Trophoblast cell (in vitro differentiated cells and primary cell): ENCODE measurements around the gene CDAN1.
A peak's percentile ranks its signal among the peaks of the same experiment; 100 is the strongest.

Experiments
- DNase-seq, 2 donors: peaks; one replicate each; pipeline ENCODE4 v3.0.0-alpha.2; 2016
- H2AFZ ChIP-seq: 2 replicates; pipeline ENCODE4 v1.6.1; 2013; ENCODE audit warnings: low read length, moderate library complexity, mild to moderate bottlenecking; ENCODE audit not compliant: insufficient read depth, poor library complexity
- H2AK5ac ChIP-seq: 2 replicates; pipeline ENCODE4 v1.6.1; 2013; ENCODE audit warnings: mild to moderate bottlenecking, low read length
- H2BK120ac ChIP-seq: 2 replicates; pipeline ENCODE4 v1.6.1; 2013; ENCODE audit warnings: low read length, mild to moderate bottlenecking, moderate library complexity; ENCODE audit not compliant: insufficient read depth, poor library complexity
- H2BK12ac ChIP-seq: 2 replicates; pipeline ENCODE4 v1.6.1; 2013; ENCODE audit warnings: mild to moderate bottlenecking, low read length, moderate library complexity
- H2BK5ac ChIP-seq: 2 replicates; pipeline ENCODE4 v1.6.1; 2013; ENCODE audit warnings: low read length, low read depth, moderate library complexity, mild to moderate bottlenecking; ENCODE audit not compliant: poor library complexity
- H3K14ac ChIP-seq: 2 replicates; pipeline ENCODE4 v1.6.1; 2013; ENCODE audit warnings: mild to moderate bottlenecking, low read length
- H3K18ac ChIP-seq: 2 replicates; pipeline ENCODE4 v1.6.1; 2013; ENCODE audit warnings: mild to moderate bottlenecking, low read length
- H3K23ac ChIP-seq: 2 replicates; pipeline ENCODE4 v1.6.1; 2013; ENCODE audit warnings: low read length
- H3K27ac ChIP-seq: 2 replicates; pipeline ENCODE4 v1.5.1; 2013; ENCODE audit warnings: low read depth, mild to moderate bottlenecking, inconsistent platforms, low read length, moderate library complexity
- H3K27me3 ChIP-seq: 2 replicates; pipeline ENCODE4 v1.6.1; 2013; ENCODE audit warnings: inconsistent platforms, mild to moderate bottlenecking, low read length, moderate library complexity; ENCODE audit not compliant: insufficient read depth
- H3K36me3 ChIP-seq, 2 experiments: 1 replicate in 1 of 2; 2 replicates in 1 of 2; pipeline ENCODE4 v1.6.1; 2013; ENCODE audit warnings: low read length in 2 of 2, mild to moderate bottlenecking in 2 of 2, moderate library complexity in 1 of 2; ENCODE audit not compliant: insufficient read depth in 2 of 2, control insufficient read depth in 1 of 2
- H3K4ac ChIP-seq: 2 replicates; pipeline ENCODE4 v1.6.1; 2013; ENCODE audit warnings: low read depth, mild to moderate bottlenecking, low read length, moderate library complexity
- H3K4me1 ChIP-seq, 2 experiments: 1 replicate in 1 of 2; 2 replicates in 1 of 2; pipeline ENCODE4 v1.6.1; 2013; ENCODE audit warnings: low read length in 2 of 2, mild to moderate bottlenecking in 2 of 2, moderate library complexity in 1 of 2; ENCODE audit not compliant: insufficient read depth in 2 of 2, control insufficient read depth in 1 of 2
- H3K4me2 ChIP-seq: 2 replicates; pipeline ENCODE4 v1.6.1; 2013; ENCODE audit warnings: inconsistent platforms, mild to moderate bottlenecking, low read length, moderate library complexity
- H3K4me3 ChIP-seq: 2 replicates; pipeline ENCODE4 v1.5.1; 2013; ENCODE audit warnings: mild to moderate bottlenecking, low read depth, low read length, inconsistent platforms
- H3K79me1 ChIP-seq: one replicate; pipeline ENCODE4 v1.6.1; 2013; ENCODE audit warnings: low read length
- H3K79me2 ChIP-seq: 2 replicates; pipeline ENCODE4 v1.6.1; 2013; ENCODE audit warnings: low read length, mild to moderate bottlenecking; ENCODE audit not compliant: control insufficient read depth, insufficient read depth, poor library complexity
- H3K9ac ChIP-seq: 2 replicates; pipeline ENCODE4 v1.6.1; 2013; ENCODE audit warnings: mild to moderate bottlenecking, low read length
- H3K9me3 ChIP-seq: 2 replicates; pipeline ENCODE4 v1.6.1; 2013; ENCODE audit warnings: low read depth, mild to moderate bottlenecking, control low read depth, inconsistent platforms, low read length; ENCODE audit not compliant: insufficient read depth
- H4K12ac ChIP-seq: 2 replicates; pipeline ENCODE4 v1.6.1; 2013; ENCODE audit warnings: low read depth, mild to moderate bottlenecking, low read length, moderate library complexity
- H4K8ac ChIP-seq: 2 replicates; pipeline ENCODE4 v1.6.1; 2013; ENCODE audit warnings: low read depth, mild to moderate bottlenecking, low read length, moderate library complexity
- H4K91ac ChIP-seq: one replicate; pipeline ENCODE4 v1.6.1; 2013; ENCODE audit warnings: low read depth, mild to moderate bottlenecking, low read length, moderate library complexity
- WGBS: extraction: QIAGEN DNeasy Blood & Tissue Kit; methylation state at CpG from one replicate; pipeline ENCODE4 v1.1.7; 2013; ENCODE audit warnings: missing lambda C conversion rate; ENCODE audit not compliant: insufficient read length, insufficient coverage; ENCODE audit errors: extremely low coverage; 5-methylcytosine and 5-hydroxymethylcytosine counted together

CDAN1 gene

GRCh38 chr15:42693496-42693895 is 43.4 kb downstream of the CDAN1 start:
- no peaks in the 10 kb centered on the region for H3K79me2 ChIP-seq
- no peak overlapping the region for H3K27ac ChIP-seq
- H3K18ac ChIP-seq, result no peak overlapping the region
- H2AFZ ChIP-seq, result no peak overlapping the region
- H3K23ac ChIP-seq, result no peak overlapping the region
- no peak for DNase-seq
- H2BK5ac ChIP-seq, result no peak overlapping the region
- no peaks in the 10 kb centered on the region for H3K36me3 ChIP-seq
- H4K91ac ChIP-seq, result no peak overlapping the region
- H3K4ac ChIP-seq, result no peak overlapping the region
- peaks cover 5 to 12% of the 10 kb centered on the region in 2 experiments for H3K4me1 ChIP-seq
- H3K4me2 ChIP-seq, result no peak overlapping the region
- H2BK12ac ChIP-seq, result no peak overlapping the region
- H3K9ac ChIP-seq, result no peak overlapping the region
- no peak overlapping the region for H2AK5ac ChIP-seq
- H3K27me3 ChIP-seq, result no peaks in the 10 kb centered on the region
- H4K12ac ChIP-seq, result no peak overlapping the region
- H4K8ac ChIP-seq, result no peak overlapping the region
- WGBS, result no CpG with 5 or more reads among the region's 6 CpGs
- H3K14ac ChIP-seq, result no peak overlapping the region
- no peaks in the 10 kb centered on the region for H3K79me1 ChIP-seq
- no peak overlapping the region for H2BK120ac ChIP-seq
- H3K9me3 ChIP-seq, result no peaks in the 10 kb centered on the region
- no peak overlapping the region for H3K4me3 ChIP-seq

GRCh38 chr15:42692997-42693396 is 43.9 kb downstream of the CDAN1 start:
- Histone ChIP-seq H2BK5ac (no peak overlapping the region), H4K91ac (no peak overlapping the region), H3K79me2 (no peaks in the 10 kb centered on the region), H2AK5ac (no peak overlapping the region), H3K9ac (no peak overlapping the region), H3K27me3 (no peaks in the 10 kb centered on the region), H3K4me1 (peaks cover 5 to 12% of the 10 kb centered on the region in 2 experiments), H3K4me3 (no peak overlapping the region), H3K4me2 (no peak overlapping the region), H3K18ac (no peak overlapping the region), H3K27ac (no peak overlapping the region), H3K4ac (no peak overlapping the region), H2BK120ac (no peak overlapping the region), H4K8ac (no peak overlapping the region), H4K12ac (no peak overlapping the region), H3K14ac (no peak overlapping the region), H2BK12ac (no peak overlapping the region), H3K9me3 (no peaks in the 10 kb centered on the region), H3K79me1 (no peaks in the 10 kb centered on the region), H2AFZ (no peak overlapping the region), H3K23ac (no peak overlapping the region), H3K36me3 (no peaks in the 10 kb centered on the region)
- WGBS, result no CpG with 5 or more reads among the region's 4 CpGs
- DNase-seq, result no peak

GRCh38 chr15:42692536-42692935 is 44.4 kb downstream of the CDAN1 start:
- Histone ChIP-seq H3K14ac (no peak overlapping the region), H4K12ac (no peak overlapping the region), H3K18ac (no peak overlapping the region), H3K79me1 (no peaks in the 10 kb centered on the region), H3K4me1 (peaks cover 5 to 12% of the 10 kb centered on the region in 2 experiments), H2BK5ac (no peak overlapping the region), H3K27me3 (no peaks in the 10 kb centered on the region), H3K23ac (no peak overlapping the region), H4K8ac (no peak overlapping the region), H2AK5ac (no peak overlapping the region), H2AFZ (no peak overlapping the region), H3K4me2 (no peak overlapping the region), H4K91ac (no peak overlapping the region), H2BK12ac (no peak overlapping the region), H3K4ac (no peak overlapping the region), H3K27ac (no peak overlapping the region), H3K9ac (no peak overlapping the region), H2BK120ac (no peak overlapping the region), H3K4me3 (no peak overlapping the region), H3K36me3 (no peaks in the 10 kb centered on the region), H3K79me2 (no peaks in the 10 kb centered on the region), H3K9me3 (no peaks in the 10 kb centered on the region)
- WGBS, result no CpG with 5 or more reads among the region's 1 CpG
- DNase-seq, result no peak

- no peaks in the 10 kb centered on the region for H3K79me1 ChIP-seq
- no peak overlapping the region for H2BK5ac ChIP-seq
- H3K27me3 ChIP-seq, result no peaks in the 10 kb centered on the region
- no peak overlapping the region for H3K23ac ChIP-seq
- no peak overlapping the region for H2BK12ac ChIP-seq
- DNase-seq, result peak in 1 of 2 donors; percentile 45
- H4K91ac ChIP-seq, result no peak overlapping the region
- H2AK5ac ChIP-seq, result no peak overlapping the region
- H3K9ac ChIP-seq, result no peak overlapping the region
- H3K9me3 ChIP-seq, result no peaks in the 10 kb centered on the region
- no peak overlapping the region for H3K4ac ChIP-seq
- no peaks in the 10 kb centered on the region for H3K36me3 ChIP-seq
- no peak overlapping the region for H2BK120ac ChIP-seq
- no peak overlapping the region for H3K4me3 ChIP-seq
- no peak overlapping the region for H3K14ac ChIP-seq
- no CpG with 5 or more reads among the region's 9 CpGs for WGBS
- H3K18ac ChIP-seq, result no peak overlapping the region
- H3K4me2 ChIP-seq, result no peak overlapping the region
- no peak overlapping the region for H2AFZ ChIP-seq
- H4K12ac ChIP-seq, result no peak overlapping the region
- no peaks in the 10 kb centered on the region for H3K79me2 ChIP-seq
- no peak overlapping the region for H4K8ac ChIP-seq
- peaks cover 5 to 12% of the 10 kb centered on the region in 2 experiments for H3K4me1 ChIP-seq
- no peak overlapping the region for H3K27ac ChIP-seq
Measured at GRCh38 chr15:42691770-42692169, 45.2 kb downstream of the CDAN1 start.
